ENCODE data around the gene CCDC157.

- TF ChIP-seq, protein P1, sequence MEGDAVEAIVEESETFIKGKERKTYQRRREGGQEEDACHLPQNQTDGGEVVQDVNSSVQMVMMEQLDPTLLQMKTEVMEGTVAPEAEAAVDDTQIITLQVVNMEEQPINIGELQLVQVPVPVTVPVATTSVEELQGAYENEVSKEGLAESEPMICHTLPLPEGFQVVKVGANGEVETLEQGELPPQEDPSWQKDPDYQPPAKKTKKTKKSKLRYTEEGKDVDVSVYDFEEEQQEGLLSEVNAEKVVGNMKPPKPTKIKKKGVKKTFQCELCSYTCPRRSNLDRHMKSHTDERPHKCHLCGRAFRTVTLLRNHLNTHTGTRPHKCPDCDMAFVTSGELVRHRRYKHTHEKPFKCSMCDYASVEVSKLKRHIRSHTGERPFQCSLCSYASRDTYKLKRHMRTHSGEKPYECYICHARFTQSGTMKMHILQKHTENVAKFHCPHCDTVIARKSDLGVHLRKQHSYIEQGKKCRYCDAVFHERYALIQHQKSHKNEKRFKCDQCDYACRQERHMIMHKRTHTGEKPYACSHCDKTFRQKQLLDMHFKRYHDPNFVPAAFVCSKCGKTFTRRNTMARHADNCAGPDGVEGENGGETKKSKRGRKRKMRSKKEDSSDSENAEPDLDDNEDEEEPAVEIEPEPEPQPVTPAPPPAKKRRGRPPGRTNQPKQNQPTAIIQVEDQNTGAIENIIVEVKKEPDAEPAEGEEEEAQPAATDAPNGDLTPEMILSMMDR (IDR thresholded peaks at IDR 0.05): no peak
- no peak for TF ChIP-seq POLR2A (IDR thresholded peaks at IDR 0.05)
Observed at GRCh38 chr22:30406400-30406799, 49.6 kb downstream of the CCDC157 start.
